GM18508 (cell line): ENCODE measurements around the gene DNAH6.

ENCODE experiments used
- ATAC-seq: cut with Tn5 transposase; IDR thresholded peaks from one replicate; pipeline ENCODE4 v1.9.1; 2021; ENCODE audit warnings: moderate number of reproducible peaks; ENCODE audit not compliant: insufficient read depth, unreplicated experiment

Gene DNAH6

DNA sequence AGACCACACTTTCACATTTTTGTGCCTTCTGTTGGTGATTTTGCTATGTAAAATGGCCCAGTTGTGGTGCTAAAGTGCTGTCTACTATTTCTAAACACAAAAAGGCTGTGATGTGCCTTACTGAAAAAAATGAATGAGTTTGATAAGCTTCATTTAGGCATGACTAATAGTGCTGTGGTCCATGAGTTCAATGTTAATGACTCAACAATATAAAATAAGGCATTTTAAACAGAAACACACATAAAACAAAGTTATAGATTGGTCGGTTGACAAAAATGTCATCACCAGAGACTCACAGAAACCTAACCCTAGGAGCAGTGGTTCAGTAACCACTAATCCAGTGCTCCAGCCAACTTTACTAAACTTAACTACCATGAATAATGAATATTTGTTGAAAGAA is 160.0 kb downstream of the DNAH6 start:
- ATAC-seq = no peak

DNA sequence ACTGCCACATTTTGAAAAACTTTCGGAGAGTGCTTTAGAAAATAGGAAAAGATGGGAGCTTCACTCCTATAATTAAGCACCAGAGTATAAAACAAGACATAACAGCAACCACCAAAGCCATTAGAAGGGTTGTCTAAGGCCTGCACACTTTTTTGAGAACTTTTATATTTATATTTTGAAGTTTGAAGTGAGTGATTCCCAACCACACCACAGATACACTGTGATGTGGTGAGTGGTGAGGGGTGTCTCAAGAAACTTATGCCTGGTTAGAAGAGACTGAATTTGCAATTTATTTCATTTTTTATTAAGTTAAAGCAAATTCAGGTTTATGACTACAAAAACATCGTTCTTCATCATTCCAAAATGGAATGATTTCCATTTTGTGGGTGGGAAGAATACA is 161.9 kb downstream of the DNAH6 start:
- ATAC-seq = no peak

DNA sequence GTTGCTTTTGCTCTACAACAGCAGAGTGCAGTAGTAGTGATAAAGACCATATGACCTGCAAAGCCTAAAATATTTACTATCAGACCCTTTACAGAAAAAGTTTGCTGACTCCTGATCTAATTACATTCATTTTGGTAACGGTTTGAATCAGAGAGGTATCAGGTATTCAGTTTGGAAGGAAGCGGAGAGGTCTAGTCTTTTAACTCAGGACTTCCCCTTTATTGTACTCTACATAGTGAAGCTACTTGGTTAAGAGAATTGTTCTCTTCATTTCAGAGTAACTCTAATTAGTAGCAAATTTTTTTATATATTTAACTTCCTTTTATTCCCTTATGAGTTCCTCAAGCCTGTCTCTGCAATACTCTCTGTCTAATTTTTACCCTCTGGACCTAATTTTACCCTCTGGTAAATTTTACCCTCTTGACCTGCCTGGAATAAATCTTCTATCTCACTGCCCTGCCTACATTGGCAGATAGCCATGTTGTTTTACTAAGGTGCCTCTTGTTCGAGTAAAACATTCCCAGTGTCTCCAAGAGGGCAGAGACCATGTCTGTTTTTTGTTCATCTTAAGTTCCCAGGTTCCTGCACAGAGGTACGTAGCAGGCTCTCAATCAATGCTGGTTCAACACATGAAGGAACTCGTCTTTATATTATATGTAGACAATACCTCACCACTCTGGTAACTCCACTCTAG is 170.6 kb downstream of the DNAH6 start:
- ATAC-seq = no peak

DNA sequence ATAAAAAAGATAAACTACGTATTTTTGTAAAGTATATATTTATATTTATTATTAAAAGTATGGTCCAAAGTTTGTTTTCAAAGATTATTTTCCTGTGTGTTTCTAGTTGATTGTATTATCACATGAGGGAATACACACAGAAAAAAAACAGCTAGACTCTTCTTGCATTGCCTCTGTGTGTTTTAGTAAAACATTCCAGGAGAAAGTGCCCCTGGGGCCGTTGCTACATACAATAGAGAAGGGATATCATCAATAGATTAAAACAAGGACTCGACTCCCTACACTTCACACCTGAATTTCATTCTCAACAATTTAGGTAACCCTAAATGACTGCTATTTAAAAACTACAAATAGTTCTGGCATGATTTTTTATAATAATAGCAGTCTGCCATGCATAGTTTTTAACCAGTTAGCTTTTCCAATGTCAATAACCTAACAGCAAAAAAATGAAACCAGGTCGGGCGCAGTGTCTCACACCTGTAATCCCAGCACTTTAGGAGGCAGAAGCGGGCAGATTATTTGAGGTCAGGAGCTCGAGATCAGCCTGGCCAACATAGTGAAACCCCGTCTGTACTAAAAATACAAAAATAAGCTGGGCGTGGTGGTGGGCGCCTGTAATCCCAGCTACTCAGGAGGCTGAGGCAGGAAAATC is 171.3 kb downstream of the DNAH6 start:
- no peak for ATAC-seq

DNA sequence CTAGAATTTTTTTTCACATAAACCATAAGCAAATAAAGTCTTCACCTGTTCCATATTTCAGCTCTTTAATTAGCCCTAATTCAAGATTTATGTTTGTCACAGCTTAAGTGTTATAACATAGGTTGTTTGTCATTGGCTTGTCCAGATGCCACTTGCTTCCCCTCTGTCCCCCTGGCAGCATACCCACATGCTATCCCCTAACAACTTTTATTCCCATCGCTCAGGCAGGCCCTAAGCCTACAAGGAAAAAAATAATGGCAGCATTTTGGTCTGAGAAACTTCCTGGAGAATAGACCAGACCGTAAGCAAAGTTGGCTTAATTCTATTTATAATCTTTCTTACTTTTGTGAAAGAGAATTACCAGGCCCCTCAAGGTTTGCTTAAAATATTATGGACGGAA is 173.9 kb downstream of the DNAH6 start:
- ATAC-seq = no peak

GRCh38 chr2:84694088-84694622 is 177.9 kb downstream of the DNAH6 start:
- no peak for ATAC-seq

DNA sequence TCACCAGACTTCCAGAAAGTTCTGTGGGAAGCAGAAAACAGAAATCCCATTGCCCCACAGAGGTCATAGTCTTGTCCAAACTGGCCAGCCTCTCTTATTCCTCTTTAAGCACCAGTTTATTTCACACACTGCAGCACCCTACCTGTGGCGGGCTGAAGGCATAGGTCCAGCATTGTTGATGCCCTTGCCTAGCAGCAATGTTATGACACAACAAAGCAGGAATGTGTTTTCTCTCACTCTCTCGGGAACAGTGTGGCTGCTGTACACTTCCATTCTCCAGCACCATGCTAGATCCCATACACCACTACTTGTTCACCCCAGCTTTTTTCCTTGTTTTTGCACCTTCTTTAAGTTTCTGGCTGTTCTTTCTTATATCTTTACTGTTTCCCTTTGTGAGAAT is 181.6 kb downstream of the DNAH6 start:
- ATAC-seq = no peak

DNA sequence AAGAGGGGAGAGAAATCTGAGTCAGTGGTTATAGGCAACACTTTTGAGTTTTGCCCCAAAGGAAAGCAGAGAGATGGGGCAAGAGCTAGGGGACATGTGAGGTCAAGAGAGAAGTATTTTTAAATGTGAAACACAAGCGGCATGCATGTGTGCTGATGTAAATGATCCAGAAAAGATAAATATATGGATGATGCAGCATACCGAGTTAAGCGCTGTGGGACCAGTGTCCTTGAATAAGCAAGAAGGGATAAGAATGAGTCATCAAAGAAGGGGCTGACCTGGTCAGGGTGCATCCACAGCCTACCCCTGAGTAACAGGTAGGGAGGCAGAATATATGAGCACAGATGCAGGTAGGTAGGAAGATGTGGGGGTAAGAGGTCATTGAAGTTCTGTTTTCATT is 183.7 kb downstream of the DNAH6 start:
- ATAC-seq = no peak

GRCh38 chr2:84701880-84702279 is 185.6 kb downstream of the DNAH6 start:
- no peak for ATAC-seq

- ATAC-seq = no peak
Measured at GRCh38 chr2:84702941-84703340, 186.6 kb downstream of the DNAH6 start.

- no peak for ATAC-seq
Measured at GRCh38 chr2:84703831-84704230, 187.5 kb downstream of the DNAH6 start.

- ATAC-seq = no peak
Measured at GRCh38 chr2:84704505-84705244, 188.4 kb downstream of the DNAH6 start.

- no peak for ATAC-seq
Measured at GRCh38 chr2:84705858-84706257, 189.6 kb downstream of the DNAH6 start.

DNA sequence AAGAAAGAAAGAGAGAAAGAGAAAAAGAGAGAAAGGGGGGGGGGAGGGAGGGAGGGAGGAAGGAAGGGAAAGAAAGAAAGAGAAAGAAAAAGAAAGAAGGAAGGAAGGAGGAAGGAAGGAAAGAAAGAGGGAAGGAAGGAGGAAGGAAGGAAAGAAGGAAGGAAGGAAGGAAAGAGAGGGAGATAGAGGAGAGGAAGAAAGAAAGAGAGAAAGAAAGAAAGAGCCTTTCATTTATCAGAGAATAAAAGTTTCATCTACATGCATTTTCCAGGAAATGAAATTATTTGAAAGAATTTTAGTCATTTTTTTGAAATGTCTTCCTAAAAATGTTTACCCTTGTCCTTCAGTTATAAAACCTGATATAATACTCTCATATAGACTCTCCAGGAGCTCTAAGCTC is 192.1 kb downstream of the DNAH6 start:
- ATAC-seq = no peak

DNA sequence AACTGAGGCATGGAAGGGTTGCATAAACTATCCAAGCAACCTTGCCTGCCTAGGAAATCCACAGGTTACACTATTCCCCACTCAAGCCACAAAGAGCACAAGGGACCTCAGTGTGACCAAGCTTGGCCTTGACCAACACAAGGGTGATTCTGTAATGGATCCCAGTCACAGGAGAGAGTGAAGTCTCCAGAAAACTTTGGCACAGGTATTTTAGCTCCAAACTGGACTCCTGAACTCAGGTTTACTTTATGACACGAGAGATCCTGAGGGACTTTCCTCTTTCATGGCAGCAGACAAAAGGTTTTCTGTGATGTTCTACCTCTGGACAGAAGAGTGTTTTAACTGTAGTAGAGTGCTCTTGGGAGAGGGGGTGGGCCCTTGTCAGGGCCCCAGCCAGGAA is 195.4 kb downstream of the DNAH6 start:
- no peak for ATAC-seq

DNA sequence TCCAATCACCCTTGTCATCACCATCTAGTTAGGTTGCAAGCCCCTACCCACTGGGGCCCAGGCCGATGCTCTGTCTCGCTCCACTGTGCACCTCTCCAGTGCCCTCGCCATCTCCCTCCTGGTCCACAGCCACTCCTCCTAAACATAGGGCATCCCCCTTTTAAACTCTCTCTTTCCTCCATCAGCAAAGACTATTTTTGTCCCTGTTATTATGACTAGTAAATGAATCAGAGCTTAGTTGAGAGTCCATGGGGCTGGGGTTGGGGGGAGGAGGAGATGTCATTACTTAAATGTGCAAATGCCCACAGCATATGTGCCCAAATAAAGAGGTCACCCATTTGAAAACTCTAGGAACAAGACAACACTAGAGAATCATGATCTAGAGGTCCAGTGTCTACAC is 197.1 kb downstream of the DNAH6 start:
- ATAC-seq = no peak

GRCh38 chr2:84716564-84716963 is 200.3 kb downstream of the DNAH6 start:
- no peak for ATAC-seq

- no peak for ATAC-seq
Measured at GRCh38 chr2:84717302-84717701, 201.0 kb downstream of the DNAH6 start.

DNA sequence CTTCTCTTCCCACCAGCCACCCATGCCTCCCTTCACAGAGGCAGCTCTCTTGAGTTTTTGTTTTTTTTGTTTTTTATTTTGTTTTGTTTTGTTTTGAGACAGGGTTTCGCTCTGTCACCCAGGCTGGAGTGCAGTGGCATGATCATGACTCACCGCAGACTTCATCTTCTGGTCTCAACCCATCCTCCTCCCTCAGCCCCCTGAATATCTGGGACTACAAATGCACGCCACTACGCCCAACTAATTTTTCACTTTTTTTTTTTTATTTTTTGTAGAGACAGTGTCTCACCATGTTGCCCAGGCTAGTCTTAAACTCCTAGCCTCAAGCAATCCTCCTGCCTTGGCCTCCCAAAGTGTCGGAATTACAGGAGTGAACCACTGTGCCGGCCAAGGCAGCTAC is 203.1 kb downstream of the DNAH6 start:
- no peak for ATAC-seq

DNA sequence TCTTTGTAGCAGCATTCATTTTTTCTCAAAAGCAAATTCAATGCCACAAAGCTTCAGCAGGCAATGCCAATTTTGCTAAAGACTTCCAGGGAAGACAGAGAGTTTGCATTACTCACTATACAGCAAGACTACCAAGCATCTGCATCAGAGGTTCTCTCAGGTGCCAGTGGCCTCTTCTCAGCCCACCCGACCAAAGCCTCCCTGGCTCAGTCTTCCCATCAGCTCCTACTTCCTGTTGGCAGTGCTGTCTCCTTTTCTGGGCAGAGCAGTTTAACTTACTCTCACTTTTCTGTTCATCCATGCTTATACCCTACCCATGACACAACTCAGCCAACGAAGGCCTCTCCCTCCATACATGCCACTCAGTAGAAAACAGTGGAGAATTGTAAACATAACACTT is 207.5 kb downstream of the DNAH6 start:
- ATAC-seq = no peak

DNA sequence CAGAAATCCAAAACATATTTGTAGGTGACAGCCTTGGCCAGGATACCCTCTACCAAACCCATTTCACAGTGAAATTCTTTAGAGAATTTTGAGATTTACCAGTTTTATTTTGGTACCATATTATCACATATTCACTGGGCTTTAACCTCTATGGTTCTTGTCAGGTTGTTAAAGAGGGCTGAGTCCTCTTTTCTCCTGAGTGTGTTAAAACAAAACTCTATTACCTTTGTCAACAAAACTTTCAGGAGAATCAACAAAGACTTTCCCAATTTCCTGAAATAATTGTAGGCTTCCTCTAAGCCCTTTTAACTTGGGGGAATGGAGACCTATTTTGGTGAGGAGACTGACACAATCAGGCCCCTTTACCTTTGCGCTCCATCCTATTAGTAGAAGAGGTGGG is 209.4 kb downstream of the DNAH6 start:
- no peak for ATAC-seq
